ENCODE data around the gene KNOP1.
"Not testable (repeated sequence)": the region's sequence is repeated elsewhere in the genome, so short reads cannot be mapped to it uniquely, and the experiment has no call there.

KNOP1 gene

DNA sequence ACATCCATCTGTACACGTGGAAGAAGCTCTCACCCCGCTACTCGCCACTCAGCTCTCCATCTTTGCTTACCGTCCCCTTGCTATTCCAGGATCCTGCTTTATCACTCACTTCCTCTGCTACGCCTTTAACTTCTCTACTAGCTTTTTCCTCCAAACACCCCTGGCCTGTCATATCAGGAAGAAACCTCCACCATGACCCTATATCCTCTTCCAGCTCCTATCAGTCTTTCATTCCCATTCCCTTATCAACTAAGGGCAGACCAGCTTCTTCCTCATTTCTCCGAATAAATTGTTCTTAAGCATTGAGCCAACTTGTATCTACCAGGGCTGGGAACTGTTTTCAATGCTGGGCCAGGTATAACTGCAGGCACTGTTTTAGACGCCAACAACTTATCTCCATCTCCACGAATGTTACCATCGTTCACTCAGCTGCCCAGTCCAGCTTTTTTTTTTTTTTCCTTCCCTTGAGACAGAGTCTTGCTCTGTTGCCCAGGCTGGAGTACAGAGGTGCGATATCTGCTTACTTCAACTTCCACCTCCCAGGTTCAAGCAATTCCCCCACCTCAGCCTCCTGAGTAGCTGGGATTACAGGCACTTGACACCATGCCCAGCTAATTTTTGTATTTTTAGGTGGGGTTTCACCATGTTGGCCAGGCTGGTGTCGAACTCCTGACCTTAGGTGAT lies 4.4 kb upstream of the KNOP1 start:
- TF ChIP-seq CTCF (conservative IDR thresholded peaks at IDR 0.05; ENCODE audit: low read length) (no peak), EZH2phosphoT487 (IDR thresholded peaks at IDR 0.05; ENCODE audit: borderline replicate concordance) (no peak)
- H3K4me2 ChIP-seq (ENCODE audit: low read depth, low read length, poor library complexity, severe bottlenecking), result no peak overlapping the region
- H3K4me3 ChIP-seq (ENCODE audit: low read length, poor library complexity, severe bottlenecking), result no peak overlapping the region
- H3K79me2 ChIP-seq (ENCODE audit: insufficient read depth, low read length), result peaks cover 5% of the 10 kb centered on the region
- no peaks in the 10 kb centered on the region for H3K27me3 ChIP-seq (ENCODE audit: insufficient read depth, low read length, poor library complexity, severe bottlenecking)
- H3K9me2 ChIP-seq (replicated peaks; ENCODE audit: low read depth, low read length), result no peaks in the 10 kb centered on the region
- no peaks in the 10 kb centered on the region; the same call in 1 of the 2 replicates for H3F3A ChIP-seq (ENCODE audit: low read depth)
- H4K20me1 ChIP-seq (ENCODE audit: insufficient read depth, low read length, poor library complexity, severe bottlenecking), result no peaks in the 10 kb centered on the region
- H3K9ac ChIP-seq (ENCODE audit: low read depth, low read length, poor library complexity, severe bottlenecking), result no peak overlapping the region
- H3K9me3 ChIP-seq (ENCODE audit: insufficient read depth, low read depth, low read length), result no peaks in the 10 kb centered on the region
- H2AFZ ChIP-seq (ENCODE audit: low read length), result no peak overlapping the region
- H3K4me1 ChIP-seq (ENCODE audit: insufficient read depth, low read length, poor library complexity, severe bottlenecking), result peaks cover 9% of the 10 kb centered on the region
- H3K36me3 ChIP-seq (ENCODE audit: insufficient read depth, low read length), result no peaks in the 10 kb centered on the region

DNA sequence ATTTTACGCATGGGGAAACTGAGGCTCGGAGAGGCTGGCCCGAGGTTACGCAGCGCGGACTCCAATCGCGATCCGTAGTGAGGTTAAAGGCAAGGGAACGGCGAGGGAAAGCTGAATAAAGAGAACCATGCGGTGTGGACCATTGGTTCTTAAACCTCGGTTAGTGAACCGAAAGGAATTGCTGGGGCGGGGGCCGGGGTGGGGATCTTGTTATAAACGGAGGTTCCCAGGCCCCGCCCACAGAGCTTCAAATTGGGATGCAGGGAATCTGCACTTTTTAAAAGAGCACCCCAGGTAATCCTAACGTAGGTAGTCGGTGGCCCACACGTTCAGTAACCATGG lies 568 bp upstream of the KNOP1 start:
- H3K36me3 ChIP-seq (ENCODE audit: insufficient read depth, low read length), result no peaks in the 10 kb centered on the region
- H3K4me2 ChIP-seq (ENCODE audit: low read depth, low read length, poor library complexity, severe bottlenecking), result peak overlapping the region; percentile 88
- no peaks in the 10 kb centered on the region for H3K27me3 ChIP-seq (ENCODE audit: insufficient read depth, low read length, poor library complexity, severe bottlenecking)
- peak overlapping the region; percentile 94 for H2AFZ ChIP-seq (ENCODE audit: low read length)
- TF ChIP-seq EZH2phosphoT487 (IDR thresholded peaks at IDR 0.05; ENCODE audit: borderline replicate concordance) (no peak), CTCF (conservative IDR thresholded peaks at IDR 0.05; ENCODE audit: low read length) (no peak)
- H3K79me2 ChIP-seq (ENCODE audit: insufficient read depth, low read length), result peaks cover 28% of the 10 kb centered on the region
- H3F3A ChIP-seq (ENCODE audit: low read depth), result no peaks in the 10 kb centered on the region; the same call in 1 of the 2 replicates
- H3K4me1 ChIP-seq (ENCODE audit: insufficient read depth, low read length, poor library complexity, severe bottlenecking), result peaks cover 26% of the 10 kb centered on the region
- H3K9me3 ChIP-seq (ENCODE audit: insufficient read depth, low read depth, low read length), result no peaks in the 10 kb centered on the region
- H3K4me3 ChIP-seq (ENCODE audit: low read length, poor library complexity, severe bottlenecking), result peak overlapping the region; percentile 96
- peak overlapping the region; percentile 95 for H3K9ac ChIP-seq (ENCODE audit: low read depth, low read length, poor library complexity, severe bottlenecking)
- no peaks in the 10 kb centered on the region for H4K20me1 ChIP-seq (ENCODE audit: insufficient read depth, low read length, poor library complexity, severe bottlenecking)
- H3K9me2 ChIP-seq (replicated peaks; ENCODE audit: low read depth, low read length), result no peaks in the 10 kb centered on the region

GRCh38 chr16:19717314-19717713 lies 713 bp downstream of the KNOP1 start:
- Histone ChIP-seq H2AFZ (ENCODE audit: low read length) (peak overlapping the region; percentile 94), H3F3A (ENCODE audit: low read depth) (no peaks in the 10 kb centered on the region; the same call in 1 of the 2 replicates), H3K4me2 (ENCODE audit: low read depth, low read length, poor library complexity, severe bottlenecking) (peak overlapping the region; percentile 88), H3K4me1 (ENCODE audit: insufficient read depth, low read length, poor library complexity, severe bottlenecking) (peaks cover 26% of the 10 kb centered on the region), H3K4me3 (ENCODE audit: low read length, poor library complexity, severe bottlenecking) (peak overlapping the region; percentile 96), H3K9me2 (replicated peaks; ENCODE audit: low read depth, low read length) (no peaks in the 10 kb centered on the region), H3K27me3 (ENCODE audit: insufficient read depth, low read length, poor library complexity, severe bottlenecking) (no peaks in the 10 kb centered on the region), H4K20me1 (ENCODE audit: insufficient read depth, low read length, poor library complexity, severe bottlenecking) (no peaks in the 10 kb centered on the region), H3K9me3 (ENCODE audit: insufficient read depth, low read depth, low read length) (no peaks in the 10 kb centered on the region), H3K36me3 (ENCODE audit: insufficient read depth, low read length) (no peaks in the 10 kb centered on the region), H3K79me2 (ENCODE audit: insufficient read depth, low read length) (peaks cover 28% of the 10 kb centered on the region), H3K9ac (ENCODE audit: low read depth, low read length, poor library complexity, severe bottlenecking) (peak overlapping the region; percentile 95)
- TF ChIP-seq EZH2phosphoT487 (IDR thresholded peaks at IDR 0.05; ENCODE audit: borderline replicate concordance) (no peak), CTCF (conservative IDR thresholded peaks at IDR 0.05; ENCODE audit: low read length) (no peak)

DNA sequence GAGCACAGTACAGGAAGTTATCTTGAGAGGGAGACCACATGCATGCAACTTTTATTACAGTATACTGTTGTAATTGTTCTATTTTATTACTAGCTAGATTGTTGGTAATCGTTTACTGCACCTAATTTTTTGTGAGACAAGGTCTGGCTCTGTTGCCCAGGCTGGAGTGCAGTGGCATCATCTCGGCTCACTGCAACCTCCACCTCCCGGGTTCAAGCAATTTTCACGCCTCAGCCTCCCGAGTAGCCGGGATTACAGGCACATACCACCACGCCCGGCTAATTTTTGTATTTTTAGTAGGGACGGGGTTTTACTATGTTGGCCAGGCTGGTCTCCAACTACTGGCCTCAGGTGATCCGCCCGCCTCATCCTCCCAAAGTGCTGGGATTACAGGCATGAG lies 1.3 kb downstream of the KNOP1 start:
- not testable (repeated sequence) for H3K27me3 ChIP-seq (ENCODE audit: insufficient read depth, low read length, poor library complexity, severe bottlenecking); H2AFZ ChIP-seq (ENCODE audit: low read length); H3K9me2 ChIP-seq (replicated peaks; ENCODE audit: low read depth, low read length); H3F3A ChIP-seq (ENCODE audit: low read depth); H4K20me1 ChIP-seq (ENCODE audit: insufficient read depth, low read length, poor library complexity, severe bottlenecking); H3K9me3 ChIP-seq (ENCODE audit: insufficient read depth, low read depth, low read length); H3K36me3 ChIP-seq (ENCODE audit: insufficient read depth, low read length)
- peak overlapping the region; percentile 96 for H3K4me3 ChIP-seq (ENCODE audit: low read length, poor library complexity, severe bottlenecking)
- peaks cover 28% of the 10 kb centered on the region for H3K79me2 ChIP-seq (ENCODE audit: insufficient read depth, low read length)
- H3K9ac ChIP-seq (ENCODE audit: low read depth, low read length, poor library complexity, severe bottlenecking), result peak overlapping the region; percentile 95
- H3K4me2 ChIP-seq (ENCODE audit: low read depth, low read length, poor library complexity, severe bottlenecking), result peak overlapping the region; percentile 88
- H3K4me1 ChIP-seq (ENCODE audit: insufficient read depth, low read length, poor library complexity, severe bottlenecking), result peaks cover 26% of the 10 kb centered on the region
